ENCODE measurements around the gene NEAT1. TPM values are rescaled to one million over a fixed set of nuclear protein-coding genes. Genes with fewer than 3 reads are reported as not detected.
A peak's percentile ranks its signal among the peaks of the same experiment; 100 is the strongest.

The NEAT1 gene
- total RNA-seq, 4 donors from 2014 or later = 24.1 to 472 (median 32.8) TPM

DNA sequence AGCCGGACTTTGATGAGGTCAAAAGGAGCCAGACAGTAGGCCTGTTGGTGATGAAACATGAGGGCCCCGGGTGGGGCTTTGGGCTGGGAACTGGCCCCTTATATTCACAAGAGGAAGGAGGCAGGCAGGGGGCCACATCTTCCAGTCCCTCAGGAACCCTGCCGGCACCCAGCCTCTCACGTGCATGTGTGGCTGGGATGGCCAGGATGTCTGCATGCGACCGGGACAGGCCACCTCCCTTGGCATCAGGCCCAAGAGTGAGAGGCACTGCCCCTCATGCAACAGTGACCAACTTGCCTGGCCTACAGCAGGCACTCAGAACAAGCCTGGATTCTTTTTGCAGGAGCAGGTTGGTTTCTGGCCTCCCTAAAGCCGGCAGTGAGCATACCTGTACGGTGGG is 45.6 kb upstream of the NEAT1 start:
- in situ Hi-C loops (cut with MboI; ENCODE audit: low sequenced_read_pairs in 4 of 4) (no loop called here), intact Hi-C loops (cut with DNase I; ENCODE audit: low total_unique reads) (no loop called here)
- H3K27ac ChIP-seq = peak overlapping the region in 2 of 4 donors; percentile 48 to 88

GRCh38 chr11:65377777-65378176 is 44.8 kb upstream of the NEAT1 start:
- TF ChIP-seq POLR2A (IDR thresholded peaks at IDR 0.05) = no peak
- TF ChIP-seq, protein P1, sequence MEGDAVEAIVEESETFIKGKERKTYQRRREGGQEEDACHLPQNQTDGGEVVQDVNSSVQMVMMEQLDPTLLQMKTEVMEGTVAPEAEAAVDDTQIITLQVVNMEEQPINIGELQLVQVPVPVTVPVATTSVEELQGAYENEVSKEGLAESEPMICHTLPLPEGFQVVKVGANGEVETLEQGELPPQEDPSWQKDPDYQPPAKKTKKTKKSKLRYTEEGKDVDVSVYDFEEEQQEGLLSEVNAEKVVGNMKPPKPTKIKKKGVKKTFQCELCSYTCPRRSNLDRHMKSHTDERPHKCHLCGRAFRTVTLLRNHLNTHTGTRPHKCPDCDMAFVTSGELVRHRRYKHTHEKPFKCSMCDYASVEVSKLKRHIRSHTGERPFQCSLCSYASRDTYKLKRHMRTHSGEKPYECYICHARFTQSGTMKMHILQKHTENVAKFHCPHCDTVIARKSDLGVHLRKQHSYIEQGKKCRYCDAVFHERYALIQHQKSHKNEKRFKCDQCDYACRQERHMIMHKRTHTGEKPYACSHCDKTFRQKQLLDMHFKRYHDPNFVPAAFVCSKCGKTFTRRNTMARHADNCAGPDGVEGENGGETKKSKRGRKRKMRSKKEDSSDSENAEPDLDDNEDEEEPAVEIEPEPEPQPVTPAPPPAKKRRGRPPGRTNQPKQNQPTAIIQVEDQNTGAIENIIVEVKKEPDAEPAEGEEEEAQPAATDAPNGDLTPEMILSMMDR (IDR thresholded peaks at IDR 0.05 in 4 of 5, conservative IDR thresholded peaks at IDR 0.05 in 1 of 5) = no peak
- no peak for ATAC-seq
- Histone ChIP-seq H3K27me3 (no peaks in the 10 kb centered on the region), H3K9me3 (no peaks in the 10 kb centered on the region), H3K36me3 (no peaks in the 10 kb centered on the region), H3K4me1 (peaks cover 41 to 42% of the 10 kb centered on the region in 2 donors), H3K27ac (peak overlapping the region in 1 of 4 donors; percentile 48), H3K4me3 (no peak overlapping the region)
- in situ Hi-C loops (cut with MboI; ENCODE audit: low sequenced_read_pairs in 4 of 4) = no loop called here
- intact Hi-C loops (cut with DNase I; ENCODE audit: low total_unique reads) = no loop called here
- no peak for DNase-seq

More for the DNA sequence above, 45.6 kb upstream of the NEAT1 start:
- Histone ChIP-seq H3K4me3 (no peak overlapping the region), H3K4me1 (peaks cover 43 to 44% of the 10 kb centered on the region in 2 donors), H3K27me3 (no peaks in the 10 kb centered on the region), H3K9me3 (no peaks in the 10 kb centered on the region), H3K36me3 (no peaks in the 10 kb centered on the region)
- ATAC-seq (no peak), DNase-seq (no peak)
- TF ChIP-seq, protein P1 (IDR thresholded peaks at IDR 0.05 in 4 of 5, conservative IDR thresholded peaks at IDR 0.05 in 1 of 5) = no peak
- TF ChIP-seq POLR2A (IDR thresholded peaks at IDR 0.05) = no peak

- DNase-seq = no peak
- Histone ChIP-seq H3K4me3 (no peak overlapping the region), H3K27ac (peak overlapping the region in 2 of 4 donors; percentile 16 to 48), H3K36me3 (no peaks in the 10 kb centered on the region), H3K27me3 (no peaks in the 10 kb centered on the region), H3K9me3 (no peaks in the 10 kb centered on the region), H3K4me1 (peaks cover 41 to 43% of the 10 kb centered on the region in 2 donors)
- TF ChIP-seq, protein P1 (IDR thresholded peaks at IDR 0.05 in 4 of 5, conservative IDR thresholded peaks at IDR 0.05 in 1 of 5) = no peak
- TF ChIP-seq POLR2A (IDR thresholded peaks at IDR 0.05) = no peak
- in situ Hi-C loops (cut with MboI; ENCODE audit: low sequenced_read_pairs in 4 of 4) (no loop called here), intact Hi-C loops (cut with DNase I; ENCODE audit: low total_unique reads) (no loop called here)
- ATAC-seq = no peak
Observed at GRCh38 chr11:65378208-65378927, 44.2 kb upstream of the NEAT1 start.

DNA sequence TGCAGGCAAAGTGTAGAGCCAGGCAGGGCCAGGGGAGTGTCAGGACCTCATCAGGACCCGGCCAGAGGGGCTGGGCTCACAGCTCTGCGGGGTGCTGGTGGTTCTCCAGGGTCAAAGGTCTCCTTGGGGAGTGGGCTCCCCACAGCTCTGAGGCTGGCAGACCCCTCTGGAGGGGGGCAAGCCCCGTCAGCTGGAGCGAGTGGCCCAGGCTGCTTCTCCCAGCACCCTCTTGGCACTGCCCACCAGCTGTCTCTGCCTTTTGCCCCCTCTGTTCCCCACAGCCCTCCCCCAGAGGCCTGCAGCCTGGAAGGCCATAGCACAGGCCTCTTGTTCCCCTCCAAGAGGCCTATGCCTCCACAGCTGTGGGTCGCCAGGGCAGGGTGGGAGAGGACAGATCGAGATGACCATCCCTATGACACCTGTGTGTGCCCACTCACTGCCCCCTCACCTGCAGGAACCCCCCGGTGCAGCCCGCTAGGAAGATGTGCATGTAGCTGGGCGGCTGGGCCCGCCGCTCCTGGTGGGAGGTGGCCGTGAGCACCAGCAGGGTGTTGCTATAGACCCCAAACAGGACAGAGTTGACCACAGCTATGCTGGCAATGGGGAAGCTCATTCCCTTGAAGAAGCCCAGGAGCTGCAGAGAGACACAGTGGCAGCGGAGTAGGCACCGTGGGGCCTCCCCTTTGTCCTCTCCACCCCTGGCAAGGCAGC is 43.5 kb upstream of the NEAT1 start:
- intact Hi-C loops (cut with DNase I; ENCODE audit: low total_unique reads) = no loop called here
- peak overlapping the region in 2 of 4 donors; percentile 96 to 100 for H3K27ac ChIP-seq

More for the DNA sequence above, 43.5 kb upstream of the NEAT1 start:
- Histone ChIP-seq H3K27me3 (no peaks in the 10 kb centered on the region), H3K4me1 (peaks cover 43 to 46% of the 10 kb centered on the region in 2 donors), H3K36me3 (no peaks in the 10 kb centered on the region), H3K9me3 (no peaks in the 10 kb centered on the region), H3K4me3 (no peak overlapping the region)
- DNase-seq (no peak), ATAC-seq (no peak)
- TF ChIP-seq POLR2A (IDR thresholded peaks at IDR 0.05) = no peak
- in situ Hi-C loops (cut with MboI; ENCODE audit: low sequenced_read_pairs in 4 of 4) = no loop called here

Measured in gastrocnemius medialis (tissue), 4 donors.